Cardiac muscle cell (in vitro differentiated cells and primary cell): ENCODE data around the gene ERBIN. TPM values are rescaled to one million over a fixed set of nuclear protein-coding genes. Genes with fewer than 3 reads are reported as not detected.

Experiments used
- DNase-seq, 2 donors: peaks; one replicate each; pipeline versions ENCODE4 v3.0.0 to v3.0.0-alpha.2; 2010 to 2017; ENCODE audit warnings: low read depth in 1 of 2, low spot score in 1 of 2
- H3K27ac ChIP-seq: fragments of 200-600 bp; sonication (generic); 2 replicates; pipeline ENCODE4 v1.5.1; 2016
- H3K27me3 ChIP-seq: fragments of 200-600 bp; sonication (generic); 2 replicates; pipeline ENCODE4 v1.6.0; 2016; ENCODE audit warnings: control low read depth
- H3K36me3 ChIP-seq: fragments of 200-600 bp; sonication (generic); 2 replicates; pipeline ENCODE4 v1.5.1; 2016; ENCODE audit warnings: control low read depth
- H3K4me1 ChIP-seq: fragments of 200-600 bp; sonication (generic); 2 replicates; pipeline ENCODE4 v1.8.1; 2017; ENCODE audit warnings: low read depth, mild to moderate bottlenecking, mixed run types
- H3K4me3 ChIP-seq: fragments of 200-600 bp; sonication (generic); 2 replicates; pipeline ENCODE4 v1.5.1; 2016; ENCODE audit warnings: mild to moderate bottlenecking
- H3K9me3 ChIP-seq: fragments of 200-600 bp; sonication (generic); 2 replicates; pipeline ENCODE4 v1.5.1; 2017; ENCODE audit warnings: low read depth, mild to moderate bottlenecking, control low read depth
- CTCF ChIP-seq: IDR thresholded peaks from 2 replicates; pipeline ENCODE4 v1.5.1; 2012; ENCODE audit warnings: low read depth, mild to moderate bottlenecking, low read length
- polyA plus RNA-seq: library from polyadenylated mRNA; unstranded; fragments of >200 nt; fragmentation: Nextera tagmentation; extraction: Ambion mirVana; gene quantifications from 2 replicates; pipeline ENCODE4 v1.2.1, GENCODE V29; 2016
- total RNA-seq: library from RNA; depleted of rRNA; stranded (reverse); fragments of >200 nt; gene quantifications from 2 replicates; pipeline ENCODE4 v1.2.3, GENCODE V29; 2016

The ERBIN gene
- total and polyA plus RNA-seq, 2 experiments from 2014 or later: 22.3 to 35.1 TPM

- peak in 1 of 2 donors; percentile 27 for DNase-seq
- no peak overlapping the region for H3K4me3 ChIP-seq
- H3K9me3 ChIP-seq: no peaks in the 10 kb centered on the region
- TF ChIP-seq CTCF: no peak
- H3K36me3 ChIP-seq: no peaks in the 10 kb centered on the region
- no peaks in the 10 kb centered on the region for H3K4me1 ChIP-seq
- no peaks in the 10 kb centered on the region for H3K27me3 ChIP-seq
- no peak overlapping the region for H3K27ac ChIP-seq
Observed at GRCh38 chr5:65986050-65986451, 59.7 kb downstream of the ERBIN start.

GRCh38 chr5:65986796-65987195, 60.4 kb downstream of the ERBIN start:
- no peaks in the 10 kb centered on the region for H3K9me3 ChIP-seq
- DNase-seq: no peak
- no peaks in the 10 kb centered on the region for H3K4me1 ChIP-seq
- H3K4me3 ChIP-seq: no peak overlapping the region
- no peaks in the 10 kb centered on the region for H3K36me3 ChIP-seq
- H3K27me3 ChIP-seq: no peaks in the 10 kb centered on the region
- TF ChIP-seq CTCF: no peak
- peak overlapping the region; percentile 28 for H3K27ac ChIP-seq

- H3K4me1 ChIP-seq: no peaks in the 10 kb centered on the region
- no peak overlapping the region for H3K4me3 ChIP-seq
- no peak for DNase-seq
- H3K27me3 ChIP-seq: no peaks in the 10 kb centered on the region
- no peaks in the 10 kb centered on the region for H3K36me3 ChIP-seq
- TF ChIP-seq CTCF: no peak
- H3K27ac ChIP-seq: no peak overlapping the region
- H3K9me3 ChIP-seq: no peaks in the 10 kb centered on the region
Observed at GRCh38 chr5:65987982-65988381, 61.6 kb downstream of the ERBIN start.

GRCh38 chr5:65989158-65989557, 62.8 kb downstream of the ERBIN start:
- DNase-seq: no peak
- no peak for TF ChIP-seq CTCF
- H3K9me3 ChIP-seq: no peaks in the 10 kb centered on the region
- H3K4me1 ChIP-seq: no peaks in the 10 kb centered on the region
- no peaks in the 10 kb centered on the region for H3K27me3 ChIP-seq
- H3K4me3 ChIP-seq: no peak overlapping the region
- H3K27ac ChIP-seq: no peak overlapping the region
- no peaks in the 10 kb centered on the region for H3K36me3 ChIP-seq

GRCh38 chr5:65992630-65993029, 66.3 kb downstream of the ERBIN start:
- Histone ChIP-seq H3K36me3 (no peaks in the 10 kb centered on the region), H3K27me3 (no peaks in the 10 kb centered on the region), H3K27ac (no peak overlapping the region), H3K4me3 (no peak overlapping the region), H3K4me1 (no peaks in the 10 kb centered on the region), H3K9me3 (no peaks in the 10 kb centered on the region)
- no peak for DNase-seq
- TF ChIP-seq CTCF: no peak
